GOT3 (cell line): Measurements from ENCODE around the gene NIT2.
"Not testable (repeated sequence)": the region's sequence is repeated elsewhere in the genome, so short reads cannot be mapped to it uniquely, and the experiment has no call there.

Experiments used
- DNase-seq: peaks from one replicate; lab custom pipeline; 2025; ENCODE audit warnings: mixed read lengths; lab: John Stamatoyannopoulos, UW

Gene NIT2

GRCh38 chr3:100338911-100339310 lies 4.4 kb downstream of the NIT2 start:
- DNase-seq: no peak

- no peak for DNase-seq
These were observed 5.2 kb downstream of the NIT2 start for GRCh38 chr3:100339786-100340185.

GRCh38 chr3:100340527-100340926 lies 6.0 kb downstream of the NIT2 start:
- DNase-seq: no peak

GRCh38 chr3:100348727-100349126 lies 14.2 kb downstream of the NIT2 start:
- DNase-seq: no peak

GRCh38 chr3:100351770-100352169 lies 17.2 kb downstream of the NIT2 start:
- not testable (repeated sequence) for DNase-seq

- no peak for DNase-seq
These were observed 18.0 kb downstream of the NIT2 start for GRCh38 chr3:100352296-100353231.

GRCh38 chr3:100354850-100355249 lies 20.3 kb downstream of the NIT2 start:
- no peak for DNase-seq

- no peak for DNase-seq
These were observed 23.9 kb downstream of the NIT2 start for GRCh38 chr3:100358413-100358812.

GRCh38 chr3:100359035-100359434 lies 24.5 kb downstream of the NIT2 start:
- no peak for DNase-seq

- no peak for DNase-seq
These were observed 26.4 kb downstream of the NIT2 start for GRCh38 chr3:100360757-100361496.

- no peak for DNase-seq
These were observed 27.3 kb downstream of the NIT2 start for GRCh38 chr3:100361897-100362296.

- DNase-seq: no peak
These were observed 29.9 kb downstream of the NIT2 start for GRCh38 chr3:100364421-100364820.

- DNase-seq: no peak
These were observed 31.9 kb downstream of the NIT2 start for GRCh38 chr3:100366424-100366823.

- DNase-seq: no peak
These were observed 33.9 kb downstream of the NIT2 start for GRCh38 chr3:100368441-100368840.

GRCh38 chr3:100370756-100371155 lies 36.2 kb downstream of the NIT2 start:
- DNase-seq: no peak

- DNase-seq: no peak
These were observed 40.0 kb downstream of the NIT2 start for GRCh38 chr3:100374521-100374920.

- no peak for DNase-seq
These were observed 41.7 kb downstream of the NIT2 start for GRCh38 chr3:100376301-100376700.

- DNase-seq: no peak
These were observed 50.4 kb downstream of the NIT2 start for GRCh38 chr3:100384733-100385525.

GRCh38 chr3:100386437-100387074 lies 52.0 kb downstream of the NIT2 start:
- DNase-seq: no peak

GRCh38 chr3:100389025-100389424 lies 54.5 kb downstream of the NIT2 start:
- DNase-seq: no peak

- DNase-seq: no peak
These were observed 61.3 kb downstream of the NIT2 start for GRCh38 chr3:100395679-100396431.
